Transverse colon (tissue), 4 donors: ENCODE results near the gene DKK3. TPM values are rescaled to one million over a fixed set of nuclear protein-coding genes. Genes with fewer than 3 reads are reported as not detected.

Source experiments
- DNase-seq: peaks from one replicate; pipeline ENCODE4 v3.0.0-alpha.2; 2019
- H3K27ac ChIP-seq, 4 donors: fragments of 200-600 bp; sonication (generic); 2 replicates each; pipeline ENCODE4 v1.5.1; 2016 to 2018; ENCODE audit warnings: inconsistent platforms in 4 of 4
- H3K27me3 ChIP-seq: fragments of 200-600 bp; sonication (generic); 2 replicates; pipeline ENCODE4 v1.5.1; 2017; ENCODE audit warnings: inconsistent platforms
- H3K36me3 ChIP-seq, 4 donors: fragments of 200-600 bp; sonication (generic); 2 replicates each; pipeline ENCODE4 v1.5.1; 2017 to 2019; ENCODE audit warnings: inconsistent platforms in 4 of 4
- H3K4me1 ChIP-seq, 4 donors: fragments of 200-600 bp; sonication (generic); 2 replicates each; pipeline ENCODE4 v1.5.1; 2017 to 2020; ENCODE audit warnings: inconsistent platforms in 4 of 4
- H3K4me3 ChIP-seq, 4 donors: fragments of 200-600 bp; sonication (generic); 1 replicate in 1 of 4; 2 replicates in 3 of 4; pipeline versions ENCODE4 v1.5.1 to v1.6.1; 2017 to 2019; ENCODE audit warnings: inconsistent platforms in 4 of 4
- H3K9me3 ChIP-seq, 2 donors: fragments of 200-600 bp; sonication (generic); 2 replicates each; pipeline ENCODE4 v1.5.1; 2017 to 2019; ENCODE audit warnings: inconsistent platforms in 2 of 2
- EP300 ChIP-seq: sonication (generic); formaldehyde crosslinking; IDR thresholded peaks from one replicate; pipeline ENCODE4 v1.6.1; 2017; ENCODE audit warnings: antibody characterized with exemption, low read depth
- POLR2A ChIP-seq: fragments of 450-650 bp; IDR thresholded peaks from one replicate; pipeline ENCODE4 v1.6.1; 2016; ENCODE audit warnings: antibody characterized with exemption, mild to moderate bottlenecking, moderate library complexity
- POLR2AphosphoS5 ChIP-seq, 3 donors: sonication (generic); formaldehyde crosslinking; IDR thresholded peaks; one replicate each; pipeline ENCODE4 v1.6.1; 2016; ENCODE audit warnings: antibody characterized with exemption in 3 of 3
- WGBS, 2 donors: methylation state at CpG; one replicate each; pipeline ENCODE4 v1.1.5; 2018; ENCODE audit warnings: low coverage in 1 of 2; 5-methylcytosine and 5-hydroxymethylcytosine counted together
- in situ Hi-C, 4 donors: fragments of 200-750 bp; cut with MboI; loops; one replicate each; pipeline versions ENCODE4 v1.15.0 to v1.15.1; 2017; ENCODE audit warnings: low sequenced_read_pairs in 3 of 4, low pct_ligation_motif_present in 1 of 4, low pct_unique_long_range_greater_than_20kb in 1 of 4
- intact Hi-C: fragments of 100-400 bp; cut with DNase I; formaldehyde crosslinking; loops from one replicate; pipeline ENCODE4 v1.15.1; 2023; ENCODE audit warnings: low total_unique reads
- total RNA-seq, 4 donors: library from RNA; depleted of rRNA; stranded (reverse); fragments of >200 nt; gene quantifications; one replicate each; pipeline ENCODE4 v1.1.0, GENCODE V29; 2016
- TF ChIP-seq, protein P1 (sequence below), 5 experiments: fragments of 200-600 bp in 3 of 5; fragments of 450-650 bp in 2 of 5; sonication (generic) in 3 of 5; IDR thresholded peaks; 1 replicate in 2 of 5; 2 replicates in 3 of 5; pipeline ENCODE4 v1.5.1; 2016 to 2017; ENCODE audit warnings: antibody characterized with exemption in 5 of 5, inconsistent platforms in 3 of 5, mild to moderate bottlenecking in 2 of 5, moderate library complexity in 1 of 5

The DKK3 gene
- total RNA-seq, 4 donors from 2014 or later: 27.2 to 181 (median 40.1) TPM

DNA sequence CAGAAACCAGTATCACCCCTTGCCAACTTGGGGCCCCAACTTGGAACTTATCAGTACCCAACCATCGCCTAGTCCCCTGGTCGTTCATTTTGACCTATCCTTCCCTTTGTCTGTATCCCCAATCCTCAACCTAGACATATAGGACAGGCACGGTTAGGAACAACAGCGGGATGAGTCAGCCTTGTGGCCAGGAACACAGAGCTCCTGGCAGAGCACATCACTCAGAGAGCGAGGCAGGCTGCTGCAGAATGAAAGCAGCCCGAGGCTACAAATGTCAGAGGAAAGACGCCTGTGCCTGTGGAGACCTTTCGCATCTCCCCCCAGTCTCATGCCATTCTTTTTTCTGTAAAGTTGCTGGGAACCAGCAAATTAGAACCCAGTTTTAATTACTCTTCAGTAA lies 14.6 kb downstream of the DKK3 start:
- no peak for DNase-seq
- no peak for TF ChIP-seq POLR2A
- Histone ChIP-seq H3K27ac (no peak overlapping the region), H3K4me1 (peaks cover 0 to 4% (median 0%) of the 10 kb centered on the region in 4 donors), H3K27me3 (no peaks in the 10 kb centered on the region), H3K9me3 (no peaks in the 10 kb centered on the region), H3K4me3 (no peak overlapping the region), H3K36me3 (no peaks in the 10 kb centered on the region)
- in situ Hi-C loops: no loop called here
- intact Hi-C loops: no loop called here
- 70 to 72% methylated on average over 5 to 8 of the region's 8 CpGs for WGBS, 2 donors

DNA sequence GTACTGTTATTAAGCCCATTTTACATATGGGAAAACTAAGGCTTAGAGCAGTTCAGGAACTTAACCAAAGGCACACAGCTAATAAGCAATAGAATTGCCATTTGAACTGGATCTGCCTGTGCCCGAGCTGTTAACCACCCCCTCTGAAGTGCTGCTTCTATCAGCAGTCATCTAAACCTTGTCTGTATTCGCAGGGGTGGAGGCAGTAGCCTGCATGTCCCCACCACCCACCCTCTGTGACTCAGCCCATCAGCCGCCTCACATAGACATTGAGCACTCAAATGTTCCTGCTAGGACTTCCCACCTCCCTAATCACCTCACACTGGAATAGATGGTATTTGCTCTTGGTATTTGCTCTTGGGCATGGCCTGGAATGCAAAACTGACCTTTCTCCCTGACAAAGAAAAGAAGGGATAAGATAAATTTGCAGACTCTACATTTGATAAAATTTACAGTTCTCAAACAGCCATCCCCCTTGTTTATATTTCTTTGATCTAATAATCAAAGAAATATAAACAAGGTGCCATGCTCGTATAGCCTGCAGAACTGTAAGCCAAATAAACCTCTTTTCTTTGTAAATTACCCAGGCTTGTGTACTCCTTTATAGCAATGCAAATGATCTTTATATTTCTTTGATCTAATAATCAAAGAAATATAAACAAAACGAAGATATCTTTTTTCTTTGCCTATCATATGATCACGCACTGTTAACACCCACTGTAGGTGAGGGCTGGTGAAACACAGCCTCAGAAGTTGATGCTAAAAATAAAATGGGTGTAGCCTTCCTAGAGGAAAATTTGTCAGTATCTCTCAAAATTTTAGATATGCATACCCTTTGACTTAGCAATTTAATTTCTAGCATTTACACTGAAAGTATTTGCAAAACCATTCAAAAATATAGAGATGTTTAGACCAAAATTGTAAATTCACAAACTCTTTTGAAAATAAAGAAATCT lies 15.9 kb downstream of the DKK3 start:
- TF ChIP-seq POLR2AphosphoS5 (IDR thresholded peaks at IDR 0.05) (no peak), EP300 (no peak), POLR2A (no peak)
- TF ChIP-seq, protein P1, sequence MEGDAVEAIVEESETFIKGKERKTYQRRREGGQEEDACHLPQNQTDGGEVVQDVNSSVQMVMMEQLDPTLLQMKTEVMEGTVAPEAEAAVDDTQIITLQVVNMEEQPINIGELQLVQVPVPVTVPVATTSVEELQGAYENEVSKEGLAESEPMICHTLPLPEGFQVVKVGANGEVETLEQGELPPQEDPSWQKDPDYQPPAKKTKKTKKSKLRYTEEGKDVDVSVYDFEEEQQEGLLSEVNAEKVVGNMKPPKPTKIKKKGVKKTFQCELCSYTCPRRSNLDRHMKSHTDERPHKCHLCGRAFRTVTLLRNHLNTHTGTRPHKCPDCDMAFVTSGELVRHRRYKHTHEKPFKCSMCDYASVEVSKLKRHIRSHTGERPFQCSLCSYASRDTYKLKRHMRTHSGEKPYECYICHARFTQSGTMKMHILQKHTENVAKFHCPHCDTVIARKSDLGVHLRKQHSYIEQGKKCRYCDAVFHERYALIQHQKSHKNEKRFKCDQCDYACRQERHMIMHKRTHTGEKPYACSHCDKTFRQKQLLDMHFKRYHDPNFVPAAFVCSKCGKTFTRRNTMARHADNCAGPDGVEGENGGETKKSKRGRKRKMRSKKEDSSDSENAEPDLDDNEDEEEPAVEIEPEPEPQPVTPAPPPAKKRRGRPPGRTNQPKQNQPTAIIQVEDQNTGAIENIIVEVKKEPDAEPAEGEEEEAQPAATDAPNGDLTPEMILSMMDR (IDR thresholded peaks at IDR 0.05): no peak
- 70 to 76% methylated on average over 5 to 6 of the region's 6 CpGs for WGBS, 2 donors
- in situ Hi-C loops: no loop called here
- Histone ChIP-seq H3K4me1 (peaks cover 3 to 6% (median 4%) of the 10 kb centered on the region in 4 donors), H3K4me3 (no peak overlapping the region), H3K27me3 (no peaks in the 10 kb centered on the region), H3K9me3 (no peaks in the 10 kb centered on the region), H3K36me3 (no peaks in the 10 kb centered on the region), H3K27ac (no peak overlapping the region)
- DNase-seq: no peak
- intact Hi-C loops: no loop called here

DNA sequence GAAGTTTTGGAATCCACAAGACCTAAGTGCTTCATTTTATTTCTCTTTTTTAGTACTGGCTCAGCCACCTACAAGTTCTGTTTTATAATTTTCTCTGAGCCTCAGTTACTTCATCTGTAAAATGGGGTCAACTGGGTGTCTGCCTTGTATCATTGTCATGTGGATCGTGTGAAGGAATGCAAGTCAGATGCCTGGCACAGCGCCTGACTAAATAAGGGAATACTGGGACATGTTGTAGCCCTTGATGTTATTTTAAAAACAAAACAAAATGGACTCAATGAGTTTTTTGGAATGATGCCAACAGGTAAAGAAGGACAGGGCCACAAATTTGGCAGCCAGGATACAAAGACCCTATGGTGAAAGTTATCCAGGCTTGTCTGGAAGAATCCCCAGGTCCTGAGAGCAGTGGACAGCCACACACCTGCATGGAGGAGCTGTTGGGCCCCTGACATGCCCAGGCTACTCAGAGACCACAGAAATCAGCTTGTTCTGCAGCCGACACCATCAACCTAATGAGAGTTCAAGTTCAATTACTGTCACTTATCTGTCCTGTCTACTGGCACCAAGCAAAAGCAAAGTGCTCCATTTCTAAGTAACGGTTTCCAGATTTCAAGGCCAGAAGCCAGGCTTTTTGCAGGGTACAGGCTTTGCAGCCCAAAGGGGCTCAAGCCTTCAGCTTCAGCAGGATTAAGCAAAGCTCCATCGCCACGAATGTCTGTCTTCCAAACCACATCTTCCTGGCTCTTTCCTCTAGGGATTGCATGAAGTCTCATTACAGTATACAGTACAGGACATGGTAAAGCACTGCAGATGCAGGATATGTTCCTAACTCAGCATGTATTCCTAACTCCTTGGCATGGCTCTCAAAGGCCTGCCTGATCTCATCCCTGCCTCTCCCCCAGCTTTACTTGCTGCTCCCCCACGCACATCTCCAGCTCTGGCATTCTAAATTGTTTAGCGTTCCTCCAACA lies 18.4 kb downstream of the DKK3 start:
- in situ Hi-C loops: no loop called here
- Histone ChIP-seq H3K9me3 (no peaks in the 10 kb centered on the region), H3K27ac (no peak overlapping the region), H3K36me3 (no peaks in the 10 kb centered on the region), H3K4me1 (peaks cover 3 to 6% (median 4%) of the 10 kb centered on the region in 4 donors), H3K4me3 (no peak overlapping the region), H3K27me3 (no peaks in the 10 kb centered on the region)
- intact Hi-C loops: no loop called here
- TF ChIP-seq, protein P1 (IDR thresholded peaks at IDR 0.05): no peak
- TF ChIP-seq POLR2A (no peak), POLR2AphosphoS5 (IDR thresholded peaks at IDR 0.05) (no peak), EP300 (no peak)
- 72 to 89% methylated on average over 4 to 8 of the region's 8 CpGs for WGBS, 2 donors
- DNase-seq: no peak

DNA sequence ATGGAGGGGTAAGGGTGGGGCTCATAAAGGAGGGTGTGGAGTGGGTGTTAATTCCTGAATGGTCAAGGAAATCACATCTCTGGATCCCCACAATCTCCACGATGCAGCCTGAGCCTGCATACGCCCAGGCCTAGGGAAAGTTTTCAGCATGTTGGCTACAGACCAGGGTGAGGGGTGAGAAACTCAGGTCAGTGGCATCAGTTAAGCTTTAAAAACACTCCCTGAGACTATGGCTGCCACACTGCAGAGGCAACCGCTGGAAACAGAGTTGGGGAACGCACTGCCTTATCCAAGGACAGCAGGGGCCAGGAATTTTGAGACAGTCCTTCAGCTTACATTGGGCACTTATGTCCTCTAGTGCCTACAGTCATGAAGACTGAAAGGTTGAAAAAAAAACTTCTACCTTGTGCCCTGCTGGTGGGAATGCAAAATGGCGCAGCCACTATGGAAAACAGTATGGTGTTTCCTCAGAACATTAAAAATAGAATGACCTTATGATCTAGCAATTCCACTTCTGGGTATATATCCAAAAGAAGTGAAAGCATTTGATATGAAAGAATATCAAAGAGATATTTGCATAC lies 19.7 kb downstream of the DKK3 start:
- Histone ChIP-seq H3K4me1 (peaks cover 3 to 6% (median 4%) of the 10 kb centered on the region in 4 donors), H3K4me3 (no peak overlapping the region), H3K36me3 (no peaks in the 10 kb centered on the region), H3K9me3 (no peaks in the 10 kb centered on the region), H3K27ac (peak overlapping the region in 3 of 4 donors; percentile 14 to 57 (median 45)), H3K27me3 (no peaks in the 10 kb centered on the region)
- in situ Hi-C loops: no loop called here
- no peak for DNase-seq
- WGBS, 2 donors: 83 to 85% methylated on average over 1 to 5 of the region's 5 CpGs
- TF ChIP-seq EP300 (no peak), POLR2AphosphoS5 (IDR thresholded peaks at IDR 0.05) (no peak), POLR2A (no peak)
- intact Hi-C loops: no loop called here
